ENCODE data around the gene GRB7.
"Not testable (repeated sequence)": the region's sequence is repeated elsewhere in the genome, so short reads cannot be mapped to it uniquely, and the experiment has no call there.

GRB7 gene
- 0 to 0.19 (median 0.06) reads per million in 9 experiments for total RNA-seq

DNA sequence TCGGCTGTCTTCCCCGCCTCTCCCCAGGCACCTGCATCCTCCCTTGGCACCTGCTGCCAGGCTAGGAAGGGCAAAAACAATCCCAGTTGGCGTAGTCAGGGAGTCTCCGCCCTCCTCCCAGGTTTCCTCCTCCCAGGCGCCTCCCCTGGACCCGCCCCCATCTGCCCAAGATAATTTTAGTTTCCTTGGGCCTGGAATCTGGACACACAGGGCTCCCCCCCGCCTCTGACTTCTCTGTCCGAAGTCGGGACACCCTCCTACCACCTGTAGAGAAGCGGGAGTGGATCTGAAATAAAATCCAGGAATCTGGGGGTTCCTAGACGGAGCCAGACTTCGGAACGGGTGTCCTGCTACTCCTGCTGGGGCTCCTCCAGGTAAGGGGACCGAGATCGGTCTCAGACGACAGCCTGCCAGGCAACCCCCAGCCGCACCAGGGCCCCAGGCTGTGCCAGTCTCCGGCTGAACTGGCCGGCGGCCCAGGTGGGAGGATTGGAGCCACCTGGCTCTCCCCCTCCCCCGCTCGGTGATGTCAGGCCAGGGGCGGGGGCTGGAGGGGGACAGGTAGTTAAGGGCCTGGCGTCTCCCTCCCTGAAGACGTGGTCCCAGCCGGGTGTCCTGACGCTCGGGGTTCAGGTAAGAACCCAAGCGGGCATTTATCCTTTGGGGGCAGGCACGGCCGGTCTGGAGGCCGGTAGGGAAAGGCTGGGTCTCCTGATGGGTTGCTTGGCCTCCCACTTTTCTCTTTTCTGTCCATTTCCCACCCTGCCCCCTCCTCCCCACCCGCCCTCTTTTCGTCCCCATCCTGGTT lies at the start of gene GRB7:
Gene GRB7, plus strand, starts transcription at position 179 of the 808 bp plus-strand sequence. CDS start 4,364 bp downstream, outside the sequence.
- peaks cover 4 to 6% of the 10 kb centered on the region in 2 donors for H3K4me1 Mint-ChIP-seq (ENCODE audit: low read depth in 2 of 2)
- ATAC-seq (replicated peaks) (no peak), DNase-seq (no peak)
- no peaks in the 10 kb centered on the region for H3K9me3 Mint-ChIP-seq
- peak within 1 kb of the TSS; percentile 51 to 78 for H3K27ac Mint-ChIP-seq
- peaks cover 4% of the 10 kb centered on the region for H3K36me3 Mint-ChIP-seq (ENCODE audit: insufficient read depth)
- H3K27me3 Mint-ChIP-seq = peaks cover 26 to 67% of the 10 kb centered on the region in 2 donors
- peak within 1 kb of the TSS; percentile 19 to 61 for H3K4me3 Mint-ChIP-seq

- Mint-ChIP-seq H3K9me3 (peaks cover 0 to 12% of the 10 kb centered on the region in 2 donors), H3K27ac (peak overlapping the region; percentile 96 to 98), H3K27me3 (no peaks in the 10 kb centered on the region), H3K4me1 (ENCODE audit: low read depth in 2 of 2) (peaks cover 22 to 25% of the 10 kb centered on the region in 2 donors), H3K36me3 (ENCODE audit: insufficient read depth) (peaks cover 8% of the 10 kb centered on the region), H3K4me3 (peak overlapping the region; percentile 94)
- DNase-seq (no peak), ATAC-seq (replicated peaks) (no peak)
Measured at GRCh38 chr17:39688475-39688835, 49.3 kb upstream of the GRB7 start.

DNA sequence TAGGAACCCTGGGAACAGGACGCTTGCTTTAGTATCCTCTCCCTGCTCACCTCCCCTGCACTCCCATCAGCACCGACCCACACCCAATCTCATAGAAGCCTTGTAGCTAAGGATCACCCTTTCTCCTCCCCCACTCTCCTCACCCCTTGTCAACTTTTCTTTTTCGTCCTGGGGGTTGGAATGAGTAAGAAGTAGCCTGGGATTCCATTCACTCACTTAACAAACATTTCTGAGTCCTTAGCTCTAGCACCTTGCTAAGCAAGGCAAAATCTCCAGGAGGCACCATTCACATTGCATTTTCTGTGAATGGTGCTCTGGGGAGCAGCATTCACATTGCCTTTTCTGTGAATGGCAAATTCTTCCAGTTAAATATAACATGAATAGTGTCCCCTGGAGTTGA lies 48.8 kb upstream of the GRB7 start:
- no peak for ATAC-seq (replicated peaks)
- DNase-seq = no peak

DNA sequence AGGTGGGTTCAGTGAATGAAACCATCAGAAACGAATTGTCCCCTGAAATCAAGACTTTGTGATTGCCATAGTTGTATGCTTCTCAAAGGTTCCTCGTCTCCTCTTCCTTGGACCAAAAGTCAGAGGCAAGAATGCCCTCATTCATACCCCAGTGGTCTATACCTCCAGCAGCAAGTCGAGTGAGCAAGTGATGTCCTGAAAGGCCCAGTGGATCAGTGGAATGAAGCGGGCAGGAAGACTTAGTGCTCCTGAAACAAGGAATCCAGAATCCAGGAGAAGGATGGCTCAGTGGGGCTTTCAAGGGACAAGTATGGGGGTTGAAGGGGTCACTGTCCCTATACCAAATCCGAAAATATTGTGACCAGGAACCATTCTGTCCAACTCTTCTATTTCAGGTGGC lies 43.1 kb upstream of the GRB7 start:
- Mint-ChIP-seq H3K36me3 (ENCODE audit: insufficient read depth) (peaks cover 1% of the 10 kb centered on the region), H3K4me1 (ENCODE audit: low read depth in 2 of 2) (peaks cover 1 to 2% of the 10 kb centered on the region in 2 donors), H3K4me3 (no peak overlapping the region), H3K9me3 (no peaks in the 10 kb centered on the region), H3K27ac (no peak overlapping the region), H3K27me3 (peaks cover 17 to 21% of the 10 kb centered on the region in 2 donors)
- DNase-seq = no peak
- no peak for ATAC-seq (replicated peaks)

More for the DNA sequence above, 48.8 kb upstream of the GRB7 start:
- Mint-ChIP-seq H3K36me3 (ENCODE audit: insufficient read depth) (peaks cover 8% of the 10 kb centered on the region), H3K27ac (peak overlapping the region; percentile 96 to 98), H3K27me3 (no peaks in the 10 kb centered on the region), H3K9me3 (peaks cover 0 to 12% of the 10 kb centered on the region in 2 donors), H3K4me3 (peak overlapping the region; percentile 94), H3K4me1 (ENCODE audit: low read depth in 2 of 2) (peaks cover 22 to 25% of the 10 kb centered on the region in 2 donors)

DNA sequence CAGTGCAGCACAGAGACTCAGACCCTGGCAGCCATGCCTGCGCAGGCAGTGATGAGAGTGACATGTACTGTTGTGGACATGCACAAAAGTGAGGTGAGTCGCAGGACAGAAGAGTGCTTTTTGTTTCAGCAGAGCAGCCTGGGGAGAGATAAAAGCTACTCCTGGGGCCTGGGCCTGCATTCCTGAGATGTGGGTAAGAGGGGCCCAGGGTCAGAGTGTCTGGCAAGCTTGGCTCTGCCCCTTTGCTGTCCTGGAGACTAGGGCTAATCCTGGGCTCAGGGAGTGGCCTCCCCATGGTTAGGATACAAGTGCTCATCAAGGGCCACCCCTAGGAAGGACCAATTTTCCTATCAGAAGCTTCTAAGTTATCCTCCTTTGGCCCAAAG lies 42.7 kb upstream of the GRB7 start:
- H3K36me3 Mint-ChIP-seq (ENCODE audit: insufficient read depth) = peaks cover 3% of the 10 kb centered on the region
- H3K4me3 Mint-ChIP-seq = no peak overlapping the region
- ATAC-seq (replicated peaks) (no peak), DNase-seq (no peak)
- peaks cover 4% of the 10 kb centered on the region in 2 donors for H3K4me1 Mint-ChIP-seq (ENCODE audit: low read depth in 2 of 2)
- H3K27me3 Mint-ChIP-seq = peaks cover 21 to 26% of the 10 kb centered on the region in 2 donors
- no peak overlapping the region for H3K27ac Mint-ChIP-seq
- H3K9me3 Mint-ChIP-seq = no peaks in the 10 kb centered on the region

- ATAC-seq (replicated peaks) = no peak
- H3K4me3 Mint-ChIP-seq = no peak overlapping the region
- H3K4me1 Mint-ChIP-seq (ENCODE audit: low read depth in 2 of 2) = peaks cover 4% of the 10 kb centered on the region in 2 donors
- peaks cover 3% of the 10 kb centered on the region for H3K36me3 Mint-ChIP-seq (ENCODE audit: insufficient read depth)
- H3K27me3 Mint-ChIP-seq = peaks cover 34 to 42% of the 10 kb centered on the region in 2 donors
- DNase-seq = no peak
- no peaks in the 10 kb centered on the region for H3K9me3 Mint-ChIP-seq
- no peak overlapping the region for H3K27ac Mint-ChIP-seq
Measured at GRCh38 chr17:39696731-39697130, 41.0 kb upstream of the GRB7 start.

DNA sequence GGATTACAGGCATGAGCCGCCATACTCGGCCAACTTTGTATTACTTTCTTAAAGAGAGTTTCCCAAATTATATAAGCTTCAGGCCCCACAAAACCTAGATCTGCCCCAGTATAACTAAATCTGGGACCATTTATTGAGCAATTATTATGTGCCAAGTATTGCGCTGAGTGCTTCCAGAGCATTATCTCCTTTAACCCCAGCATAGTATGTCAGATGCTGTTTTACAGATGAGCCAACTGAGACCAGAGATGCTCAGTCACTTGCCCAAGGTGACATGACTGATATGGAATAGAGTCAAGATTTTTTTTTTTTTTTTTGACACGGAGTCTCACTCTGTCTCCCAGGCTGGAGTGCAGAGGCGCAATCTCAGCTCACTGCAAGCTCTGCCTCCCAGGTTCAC lies 39.8 kb upstream of the GRB7 start:
- H3K27me3 Mint-ChIP-seq = peaks cover 35 to 47% of the 10 kb centered on the region in 2 donors
- H3K4me3 Mint-ChIP-seq = no peak overlapping the region
- H3K4me1 Mint-ChIP-seq (ENCODE audit: low read depth in 2 of 2) = peaks cover 4% of the 10 kb centered on the region in 2 donors
- no peaks in the 10 kb centered on the region for H3K9me3 Mint-ChIP-seq
- H3K36me3 Mint-ChIP-seq (ENCODE audit: insufficient read depth) = peaks cover 3% of the 10 kb centered on the region
- H3K27ac Mint-ChIP-seq = no peak overlapping the region
- DNase-seq (no peak), ATAC-seq (replicated peaks) (no peak)

DNA sequence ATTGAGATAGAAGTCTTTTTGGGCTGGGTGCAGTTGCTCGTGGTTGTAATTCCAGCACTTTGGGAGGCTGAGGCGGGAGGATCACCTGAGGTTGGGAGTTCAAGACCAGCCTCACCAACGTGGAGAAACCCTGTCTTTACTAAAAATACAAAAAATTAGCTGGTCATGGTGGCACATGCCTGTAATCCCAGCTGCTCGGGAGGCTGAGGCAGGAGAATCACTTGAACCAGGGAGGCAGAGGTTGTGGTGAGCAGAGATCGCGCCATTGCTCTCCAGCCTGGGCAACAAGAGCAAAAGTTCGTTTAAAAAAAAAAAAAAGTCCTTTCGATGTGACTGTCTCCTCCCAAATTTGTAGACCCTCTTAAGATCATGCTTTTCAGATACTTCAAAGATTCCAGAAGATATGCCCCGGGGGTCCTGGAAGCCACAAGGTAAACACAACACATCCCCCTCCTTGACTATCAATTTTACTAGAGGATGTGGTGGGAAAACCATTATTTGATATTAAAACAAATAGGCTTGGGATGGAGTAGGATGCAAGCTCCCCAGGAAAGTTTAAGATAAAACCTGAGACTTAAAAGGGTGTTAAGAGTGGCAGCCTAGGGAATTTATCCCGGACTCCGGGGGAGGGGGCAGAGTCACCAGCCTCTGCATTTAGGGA lies 38.5 kb upstream of the GRB7 start:
- H3K27ac Mint-ChIP-seq; H3K36me3 Mint-ChIP-seq (ENCODE audit: insufficient read depth); H3K9me3 Mint-ChIP-seq; DNase-seq; H3K4me1 Mint-ChIP-seq (ENCODE audit: low read depth in 2 of 2); ATAC-seq (replicated peaks): not testable (repeated sequence)
- Mint-ChIP-seq H3K4me3 (peak overlapping the region in 1 of 2 donors; percentile 63), H3K27me3 (peaks cover 35 to 47% of the 10 kb centered on the region in 2 donors)

DNA sequence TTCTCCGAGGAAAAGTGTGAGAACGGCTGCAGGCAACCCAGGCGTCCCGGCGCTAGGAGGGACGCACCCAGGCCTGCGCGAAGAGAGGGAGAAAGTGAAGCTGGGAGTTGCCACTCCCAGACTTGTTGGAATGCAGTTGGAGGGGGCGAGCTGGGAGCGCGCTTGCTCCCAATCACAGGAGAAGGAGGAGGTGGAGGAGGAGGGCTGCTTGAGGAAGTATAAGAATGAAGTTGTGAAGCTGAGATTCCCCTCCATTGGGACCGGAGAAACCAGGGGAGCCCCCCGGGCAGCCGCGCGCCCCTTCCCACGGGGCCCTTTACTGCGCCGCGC lies 38.0 kb upstream of the GRB7 start, which contains the start of gene ERBB2:
Gene ERBB2, plus strand, starts transcription at position 247 of the 330 bp plus-strand sequence. CDS start 175 bp downstream, outside the sequence.
- ATAC-seq (replicated peaks) = no peak
- no peak within 1 kb of the TSS for H3K27ac Mint-ChIP-seq
- DNase-seq = no peak

DNA sequence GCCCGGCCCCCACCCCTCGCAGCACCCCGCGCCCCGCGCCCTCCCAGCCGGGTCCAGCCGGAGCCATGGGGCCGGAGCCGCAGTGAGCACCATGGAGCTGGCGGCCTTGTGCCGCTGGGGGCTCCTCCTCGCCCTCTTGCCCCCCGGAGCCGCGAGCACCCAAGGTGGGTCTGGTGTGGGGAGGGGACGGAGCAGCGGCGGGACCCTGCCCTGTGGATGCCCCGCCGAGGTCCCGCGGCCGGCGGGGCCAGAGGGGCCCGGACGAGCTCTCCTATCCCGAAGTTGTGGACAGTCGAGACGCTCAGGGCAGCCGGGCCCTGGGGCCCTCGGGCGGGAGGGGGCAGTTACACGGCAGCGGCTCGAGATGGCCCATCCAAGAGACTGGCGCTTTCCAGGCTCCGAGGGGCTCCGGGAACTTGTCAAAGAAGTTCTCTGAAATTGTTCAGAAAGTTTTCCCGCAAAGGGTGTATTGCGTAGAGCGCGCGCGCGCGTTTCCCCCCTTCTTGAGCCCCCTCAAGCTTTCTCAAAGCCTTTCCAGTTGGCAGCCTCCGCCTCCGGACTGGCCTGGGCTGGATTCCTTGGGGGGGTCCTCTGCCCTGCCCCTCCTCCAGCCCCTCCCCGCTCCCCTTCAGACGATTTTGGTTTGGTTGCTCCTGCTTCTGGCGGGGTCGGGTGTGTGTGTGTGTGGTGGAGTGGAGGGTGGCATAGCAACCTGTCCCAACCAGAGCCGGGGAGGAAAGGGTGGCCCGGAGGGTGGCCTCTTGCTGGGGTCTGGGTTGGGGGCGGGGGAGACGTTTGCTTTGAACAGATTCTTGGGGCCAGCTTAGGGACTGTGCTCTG lies 37.4 kb upstream of the GRB7 start:
- DNase-seq = no peak
- no peak for ATAC-seq (replicated peaks)

More for the DNA sequence above, 38.0 kb upstream of the GRB7 start, which contains the start of gene ERBB2:
- H3K9me3 Mint-ChIP-seq = no peaks in the 10 kb centered on the region
- H3K4me3 Mint-ChIP-seq = peak within 1 kb of the TSS in 1 of 2 donors; percentile 63
- H3K36me3 Mint-ChIP-seq (ENCODE audit: insufficient read depth) = peaks cover 3% of the 10 kb centered on the region
- H3K27me3 Mint-ChIP-seq = peaks cover 35 to 47% of the 10 kb centered on the region in 2 donors
- H3K4me1 Mint-ChIP-seq (ENCODE audit: low read depth in 2 of 2) = peaks cover 4 to 5% of the 10 kb centered on the region in 2 donors

GRCh38 chr17:39701012-39701783 lies 36.5 kb upstream of the GRB7 start:
- peaks cover 4 to 5% of the 10 kb centered on the region in 2 donors for H3K4me1 Mint-ChIP-seq (ENCODE audit: low read depth in 2 of 2)
- no peak overlapping the region for H3K4me3 Mint-ChIP-seq
- peaks cover 3% of the 10 kb centered on the region for H3K36me3 Mint-ChIP-seq (ENCODE audit: insufficient read depth)
- no peaks in the 10 kb centered on the region for H3K9me3 Mint-ChIP-seq
- H3K27ac Mint-ChIP-seq = no peak overlapping the region
- DNase-seq = no peak
- no peak for ATAC-seq (replicated peaks)
- H3K27me3 Mint-ChIP-seq = peaks cover 35 to 47% of the 10 kb centered on the region in 2 donors

More for the DNA sequence above, 37.4 kb upstream of the GRB7 start:
- Mint-ChIP-seq H3K27me3 (peaks cover 35 to 47% of the 10 kb centered on the region in 2 donors), H3K4me3 (no peak overlapping the region), H3K27ac (no peak overlapping the region), H3K9me3 (no peaks in the 10 kb centered on the region), H3K36me3 (ENCODE audit: insufficient read depth) (peaks cover 3% of the 10 kb centered on the region), H3K4me1 (ENCODE audit: low read depth in 2 of 2) (peaks cover 4 to 5% of the 10 kb centered on the region in 2 donors)

GRCh38 chr17:39701784-39702422 lies 35.8 kb upstream of the GRB7 start:
- no peaks in the 10 kb centered on the region for H3K9me3 Mint-ChIP-seq
- ATAC-seq (replicated peaks) (no peak), DNase-seq (no peak)
- H3K27ac Mint-ChIP-seq = no peak overlapping the region
- peaks cover 3% of the 10 kb centered on the region for H3K36me3 Mint-ChIP-seq (ENCODE audit: insufficient read depth)
- H3K27me3 Mint-ChIP-seq = peaks cover 35 to 47% of the 10 kb centered on the region in 2 donors
- H3K4me1 Mint-ChIP-seq (ENCODE audit: low read depth in 2 of 2) = peaks cover 6 to 8% of the 10 kb centered on the region in 2 donors
- H3K4me3 Mint-ChIP-seq = no peak overlapping the region
